Activated B cell treated with CpG ODN at 0.5 μM for 24 hours (primary cell): ENCODE data around the gene HSF4. TPM values are rescaled to one million over a fixed set of nuclear protein-coding genes. Genes with fewer than 3 reads are reported as not detected.

ENCODE experiments used
- ATAC-seq: fragments of 200-7000 bp; cut with Tn5 transposase; one replicate; pipeline ENCODE4 v1.10.0; 2021; ENCODE audit warnings: low read depth, mild to moderate bottlenecking, moderate library complexity
- CTCF ChIA-PET: fragments of 350-600 bp; sonication (Branson Sonifier 250); formaldehyde crosslinking; loops from one replicate; lab custom pipeline; 2021; ENCODE audit warnings: antibody characterized with exemption; lab: Charles Lee
- POLR2A ChIA-PET: fragments of 350-600 bp; sonication (Branson Sonifier 250); formaldehyde crosslinking; loops from one replicate; lab custom pipeline; 2021; ENCODE audit warnings: antibody characterized with exemption; lab: Charles Lee
- DNase-seq: peaks from one replicate; pipeline ENCODE4 v3.0.0; 2022
- H3K27ac Mint-ChIP-seq: one replicate; pipeline ENCODE4 v1.8.0; 2020; ENCODE audit warnings: mixed read lengths
- H3K27me3 Mint-ChIP-seq: one replicate; pipeline ENCODE4 v1.8.0; 2021; ENCODE audit warnings: mixed read lengths
- H3K36me3 Mint-ChIP-seq: one replicate; pipeline ENCODE4 v1.8.0; 2021; ENCODE audit warnings: low read depth, mixed read lengths
- H3K4me1 Mint-ChIP-seq: one replicate; pipeline ENCODE4 v1.8.0; 2021; ENCODE audit warnings: mixed read lengths
- H3K4me3 Mint-ChIP-seq: one replicate; pipeline ENCODE4 v1.8.0; 2020; ENCODE audit warnings: mild to moderate bottlenecking, mixed read lengths
- H3K9me3 Mint-ChIP-seq: one replicate; pipeline ENCODE4 v1.8.0; 2020; ENCODE audit warnings: mixed read lengths
- CTCF ChIP-seq: fragments of 200-600 bp; IDR thresholded peaks from one replicate; pipeline ENCODE4 v1.8.0; 2022; ENCODE audit warnings: antibody characterized with exemption, mild to moderate bottlenecking
- intact Hi-C: fragments of 100-400 bp; cut with micrococcal nuclease; formaldehyde crosslinking; loops from one replicate; pipeline ENCODE4 v1.15.1; 2024
- total RNA-seq: library from RNA; stranded (reverse); gene quantifications from 2 replicates; pipeline ENCODE4 v1.2.3, GENCODE V29; 2022

Gene HSF4
- total RNA-seq, 1 donor from 2014 or later: 5.9 TPM

GRCh38 chr16:67194260-67194659 is 29.7 kb downstream of the HSF4 start:
- no peak for ATAC-seq
- Mint-ChIP-seq H3K27me3 (no peaks in the 10 kb centered on the region), H3K36me3 (peaks cover 53% of the 10 kb centered on the region), H3K4me3 (peak overlapping the region; percentile 87), H3K27ac (no peak overlapping the region), H3K4me1 (peaks cover 34% of the 10 kb centered on the region), H3K9me3 (no peaks in the 10 kb centered on the region)
- intact Hi-C loops: no loop called here
- ChIA-PET CTCF (interaction anchor here (0.6 kb wide), 1 partner anchor 51 kb away, joined by 3 read pairs; no protein-coding TSS in a partner anchor), POLR2A (no interaction called here)
- DNase-seq: no peak
- no peak for TF ChIP-seq CTCF

GRCh38 chr16:67195676-67196075 is 31.1 kb downstream of the HSF4 start:
- no peak overlapping the region for H3K4me3 Mint-ChIP-seq
- POLR2A ChIA-PET: interaction anchor here (0.6 kb wide), 1 partner anchor 129 kb away, joined by 3 read pairs; no protein-coding TSS in a partner anchor
- H3K4me1 Mint-ChIP-seq: peaks cover 34% of the 10 kb centered on the region
- ATAC-seq (no peak), DNase-seq (no peak)
- CTCF ChIA-PET: no interaction called here
- no peaks in the 10 kb centered on the region for H3K27me3 Mint-ChIP-seq
- peaks cover 62% of the 10 kb centered on the region for H3K36me3 Mint-ChIP-seq
- intact Hi-C loops: no loop called here
- no peak for TF ChIP-seq CTCF
- no peaks in the 10 kb centered on the region for H3K9me3 Mint-ChIP-seq
- H3K27ac Mint-ChIP-seq: no peak overlapping the region

GRCh38 chr16:67196881-67197280 is 32.3 kb downstream of the HSF4 start:
- ATAC-seq (no peak), DNase-seq (no peak)
- peaks cover 71% of the 10 kb centered on the region for H3K36me3 Mint-ChIP-seq
- H3K4me1 Mint-ChIP-seq: peaks cover 27% of the 10 kb centered on the region
- CTCF ChIA-PET: no interaction called here
- intact Hi-C loops: no loop called here
- no peak overlapping the region for H3K4me3 Mint-ChIP-seq
- H3K27me3 Mint-ChIP-seq: no peaks in the 10 kb centered on the region
- H3K9me3 Mint-ChIP-seq: no peaks in the 10 kb centered on the region
- POLR2A ChIA-PET: interaction anchor here (0.9 kb wide), 1 partner anchor 30 kb away, joined by 3 read pairs; the partner anchor contains the start of gene TMEM208
- TF ChIP-seq CTCF: no peak
- no peak overlapping the region for H3K27ac Mint-ChIP-seq

- TF ChIP-seq CTCF: no peak
- POLR2A ChIA-PET: interaction anchor here (0.9 to 1.7 kb wide), 2 partner anchors 29 to 46 kb away, joined by 3 to 6 read pairs; partner anchors contain the start of gene TMEM208
- intact Hi-C loops: no loop called here
- CTCF ChIA-PET: interaction anchor here (0.9 to 1.5 kb wide), 2 partner anchors 14 to 29 kb away, joined by 3 to 5 read pairs; partner anchors contain the start of genes MATCAP1 and TMEM208
- Mint-ChIP-seq H3K4me3 (no peak overlapping the region), H3K4me1 (peaks cover 22% of the 10 kb centered on the region), H3K36me3 (peaks cover 76% of the 10 kb centered on the region), H3K27me3 (no peaks in the 10 kb centered on the region), H3K9me3 (no peaks in the 10 kb centered on the region), H3K27ac (no peak overlapping the region)
- ATAC-seq (no peak), DNase-seq (no peak)
Observed at GRCh38 chr16:67197704-67198103, 33.2 kb downstream of the HSF4 start.

- peaks cover 17% of the 10 kb centered on the region for H3K4me1 Mint-ChIP-seq
- DNase-seq (no peak), ATAC-seq (peak; percentile 58)
- H3K9me3 Mint-ChIP-seq: no peaks in the 10 kb centered on the region
- CTCF ChIA-PET: interaction anchor here (0.9 to 1.5 kb wide), 2 partner anchors 15 to 28 kb away, joined by 3 to 5 read pairs; partner anchors contain the start of genes MATCAP1 and TMEM208
- H3K27ac Mint-ChIP-seq: peak overlapping the region; percentile 65
- TF ChIP-seq CTCF: no peak
- H3K4me3 Mint-ChIP-seq: no peak overlapping the region
- H3K36me3 Mint-ChIP-seq: peaks cover 75% of the 10 kb centered on the region
- POLR2A ChIA-PET: interaction anchor here (0.5 to 1.7 kb wide), 2 partner anchors 46 to 62 kb away, joined by 6 to 8 read pairs; no protein-coding TSS in a partner anchor
- H3K27me3 Mint-ChIP-seq: no peaks in the 10 kb centered on the region
- intact Hi-C loops: no loop called here
Observed at GRCh38 chr16:67198238-67198734, 33.7 kb downstream of the HSF4 start.
